ENCODE results near the gene NANS.
"Not testable (repeated sequence)": the region's sequence is repeated elsewhere in the genome, so short reads cannot be mapped to it uniquely, and the experiment has no call there.

The NANS gene

GRCh38 chr9:98124637-98125426, 68.3 kb downstream of the NANS start:
- TF ChIP-seq EZH2phosphoT487 (IDR thresholded peaks at IDR 0.05; ENCODE audit: borderline replicate concordance) (no peak), CTCF (conservative IDR thresholded peaks at IDR 0.05; ENCODE audit: low read length) (no peak)
- no peaks in the 10 kb centered on the region for H4K20me1 ChIP-seq (ENCODE audit: insufficient read depth, low read length, poor library complexity, severe bottlenecking)
- peaks cover 26% of the 10 kb centered on the region for H3K4me1 ChIP-seq (ENCODE audit: insufficient read depth, low read length, poor library complexity, severe bottlenecking)
- H3K9me2 ChIP-seq (replicated peaks; ENCODE audit: low read depth, low read length): no peaks in the 10 kb centered on the region
- no peaks in the 10 kb centered on the region for H3K9me3 ChIP-seq (ENCODE audit: insufficient read depth, low read depth, low read length)
- H3K4me3 ChIP-seq (ENCODE audit: low read length, poor library complexity, severe bottlenecking): no peak overlapping the region
- no peaks in the 10 kb centered on the region for H3K27me3 ChIP-seq (ENCODE audit: insufficient read depth, low read length, poor library complexity, severe bottlenecking)
- H3K36me3 ChIP-seq (ENCODE audit: insufficient read depth, low read length): no peaks in the 10 kb centered on the region
- H3K4me2 ChIP-seq (ENCODE audit: low read depth, low read length, poor library complexity, severe bottlenecking): no peak overlapping the region
- no peaks in the 10 kb centered on the region for H3F3A ChIP-seq (ENCODE audit: low read depth)
- no peaks in the 10 kb centered on the region for H3K79me2 ChIP-seq (ENCODE audit: insufficient read depth, low read length)
- no peak overlapping the region for H3K9ac ChIP-seq (ENCODE audit: low read depth, low read length, poor library complexity, severe bottlenecking)
- H2AFZ ChIP-seq (ENCODE audit: low read length): no peak overlapping the region

DNA sequence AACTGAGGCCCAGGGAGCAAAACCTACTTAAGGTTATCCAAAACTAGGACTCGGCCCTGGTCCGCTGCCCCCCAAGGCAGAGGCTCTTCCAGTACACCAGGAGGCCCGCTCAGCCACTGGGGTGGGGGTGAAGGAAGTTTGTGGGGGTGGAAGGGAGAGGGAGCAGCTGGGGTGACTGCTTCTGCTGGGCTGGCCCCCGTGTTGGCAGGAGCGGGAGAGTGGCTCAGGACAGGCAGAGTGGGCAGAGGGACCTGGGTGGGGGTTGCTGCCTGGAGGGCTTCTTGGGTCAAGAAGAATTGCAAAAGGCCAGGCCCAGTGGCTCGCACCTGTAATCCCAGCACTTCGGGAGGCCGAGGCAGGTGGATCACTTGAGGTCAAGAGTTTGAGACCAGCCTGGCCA, 70.7 kb downstream of the NANS start:
- H3K4me2 ChIP-seq (ENCODE audit: low read depth, low read length, poor library complexity, severe bottlenecking): no peak overlapping the region
- no peaks in the 10 kb centered on the region for H3K79me2 ChIP-seq (ENCODE audit: insufficient read depth, low read length)
- no peaks in the 10 kb centered on the region for H4K20me1 ChIP-seq (ENCODE audit: insufficient read depth, low read length, poor library complexity, severe bottlenecking)
- no peaks in the 10 kb centered on the region for H3K9me2 ChIP-seq (replicated peaks; ENCODE audit: low read depth, low read length)
- H3K9me3 ChIP-seq (ENCODE audit: insufficient read depth, low read depth, low read length): no peaks in the 10 kb centered on the region
- no peaks in the 10 kb centered on the region for H3K27me3 ChIP-seq (ENCODE audit: insufficient read depth, low read length, poor library complexity, severe bottlenecking)
- no peaks in the 10 kb centered on the region for H3K36me3 ChIP-seq (ENCODE audit: insufficient read depth, low read length)
- no peak overlapping the region for H2AFZ ChIP-seq (ENCODE audit: low read length)
- H3K9ac ChIP-seq (ENCODE audit: low read depth, low read length, poor library complexity, severe bottlenecking): no peak overlapping the region
- no peak for TF ChIP-seq CTCF (conservative IDR thresholded peaks at IDR 0.05; ENCODE audit: low read length)
- no peak for TF ChIP-seq EZH2phosphoT487 (IDR thresholded peaks at IDR 0.05; ENCODE audit: borderline replicate concordance)
- H3F3A ChIP-seq (ENCODE audit: low read depth): no peaks in the 10 kb centered on the region
- H3K4me1 ChIP-seq (ENCODE audit: insufficient read depth, low read length, poor library complexity, severe bottlenecking): peaks cover 3% of the 10 kb centered on the region
- H3K4me3 ChIP-seq (ENCODE audit: low read length, poor library complexity, severe bottlenecking): no peak overlapping the region

GRCh38 chr9:98128316-98128715, 71.8 kb downstream of the NANS start:
- Histone ChIP-seq H3K27me3 (ENCODE audit: insufficient read depth, low read length, poor library complexity, severe bottlenecking) (no peaks in the 10 kb centered on the region), H3K79me2 (ENCODE audit: insufficient read depth, low read length) (no peaks in the 10 kb centered on the region), H4K20me1 (ENCODE audit: insufficient read depth, low read length, poor library complexity, severe bottlenecking) (no peaks in the 10 kb centered on the region), H3K4me2 (ENCODE audit: low read depth, low read length, poor library complexity, severe bottlenecking) (no peak overlapping the region), H3K9me3 (ENCODE audit: insufficient read depth, low read depth, low read length) (no peaks in the 10 kb centered on the region), H3K4me3 (ENCODE audit: low read length, poor library complexity, severe bottlenecking) (no peak overlapping the region), H3K9me2 (replicated peaks; ENCODE audit: low read depth, low read length) (no peaks in the 10 kb centered on the region), H3K4me1 (ENCODE audit: insufficient read depth, low read length, poor library complexity, severe bottlenecking) (no peaks in the 10 kb centered on the region), H2AFZ (ENCODE audit: low read length) (no peak overlapping the region), H3K9ac (ENCODE audit: low read depth, low read length, poor library complexity, severe bottlenecking) (no peak overlapping the region), H3F3A (ENCODE audit: low read depth) (no peaks in the 10 kb centered on the region), H3K36me3 (ENCODE audit: insufficient read depth, low read length) (no peaks in the 10 kb centered on the region)
- no peak for TF ChIP-seq EZH2phosphoT487 (IDR thresholded peaks at IDR 0.05; ENCODE audit: borderline replicate concordance)

GRCh38 chr9:98129451-98129881, 72.9 kb downstream of the NANS start:
- no peaks in the 10 kb centered on the region for H3K4me1 ChIP-seq (ENCODE audit: insufficient read depth, low read length, poor library complexity, severe bottlenecking)
- H3F3A ChIP-seq (ENCODE audit: low read depth): no peaks in the 10 kb centered on the region
- H3K79me2 ChIP-seq (ENCODE audit: insufficient read depth, low read length): no peaks in the 10 kb centered on the region
- H3K36me3 ChIP-seq (ENCODE audit: insufficient read depth, low read length): no peaks in the 10 kb centered on the region
- H4K20me1 ChIP-seq (ENCODE audit: insufficient read depth, low read length, poor library complexity, severe bottlenecking): no peaks in the 10 kb centered on the region
- no peak overlapping the region for H3K9ac ChIP-seq (ENCODE audit: low read depth, low read length, poor library complexity, severe bottlenecking)
- no peak overlapping the region for H3K4me2 ChIP-seq (ENCODE audit: low read depth, low read length, poor library complexity, severe bottlenecking)
- no peaks in the 10 kb centered on the region for H3K27me3 ChIP-seq (ENCODE audit: insufficient read depth, low read length, poor library complexity, severe bottlenecking)
- no peak overlapping the region for H2AFZ ChIP-seq (ENCODE audit: low read length)
- H3K9me2 ChIP-seq (replicated peaks; ENCODE audit: low read depth, low read length): no peaks in the 10 kb centered on the region
- no peak for TF ChIP-seq CTCF (conservative IDR thresholded peaks at IDR 0.05; ENCODE audit: low read length)
- no peak overlapping the region for H3K4me3 ChIP-seq (ENCODE audit: low read length, poor library complexity, severe bottlenecking)
- H3K9me3 ChIP-seq (ENCODE audit: insufficient read depth, low read depth, low read length): no peaks in the 10 kb centered on the region

DNA sequence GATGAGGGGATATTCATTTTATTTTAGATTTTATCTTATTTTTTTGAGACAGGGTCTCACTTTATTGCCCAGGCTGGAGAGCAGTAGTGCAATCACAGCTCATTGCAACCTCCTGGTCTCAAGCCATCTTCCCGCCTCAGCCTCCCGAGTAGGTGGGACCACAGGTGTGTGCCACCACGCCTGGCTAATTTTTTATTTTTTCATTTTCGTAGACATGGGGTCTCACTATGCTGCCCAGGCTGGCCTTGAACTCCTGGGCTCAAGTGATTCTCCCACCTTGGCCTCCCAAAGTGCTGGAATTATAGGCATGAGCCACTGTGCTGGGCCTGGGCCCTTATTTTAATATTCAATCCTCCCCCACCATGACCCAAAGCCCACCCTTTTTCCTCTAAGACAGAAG, 73.5 kb downstream of the NANS start:
- not testable (repeated sequence) for H2AFZ ChIP-seq (ENCODE audit: low read length); H3K9me3 ChIP-seq (ENCODE audit: insufficient read depth, low read depth, low read length); H3K4me2 ChIP-seq (ENCODE audit: low read depth, low read length, poor library complexity, severe bottlenecking); H3K36me3 ChIP-seq (ENCODE audit: insufficient read depth, low read length); H3K9me2 ChIP-seq (replicated peaks; ENCODE audit: low read depth, low read length); H3F3A ChIP-seq (ENCODE audit: low read depth); H4K20me1 ChIP-seq (ENCODE audit: insufficient read depth, low read length, poor library complexity, severe bottlenecking); H3K9ac ChIP-seq (ENCODE audit: low read depth, low read length, poor library complexity, severe bottlenecking); H3K79me2 ChIP-seq (ENCODE audit: insufficient read depth, low read length); H3K4me1 ChIP-seq (ENCODE audit: insufficient read depth, low read length, poor library complexity, severe bottlenecking); H3K27me3 ChIP-seq (ENCODE audit: insufficient read depth, low read length, poor library complexity, severe bottlenecking); H3K4me3 ChIP-seq (ENCODE audit: low read length, poor library complexity, severe bottlenecking)
